ENCODE data around the gene SOD2. TPM values are rescaled to one million over a fixed set of nuclear protein-coding genes. Genes with fewer than 3 reads are reported as not detected.

The SOD2 gene
- total and polyA plus RNA-seq, 7 donors: 573 to 11,097 (median 5,251) TPM

DNA sequence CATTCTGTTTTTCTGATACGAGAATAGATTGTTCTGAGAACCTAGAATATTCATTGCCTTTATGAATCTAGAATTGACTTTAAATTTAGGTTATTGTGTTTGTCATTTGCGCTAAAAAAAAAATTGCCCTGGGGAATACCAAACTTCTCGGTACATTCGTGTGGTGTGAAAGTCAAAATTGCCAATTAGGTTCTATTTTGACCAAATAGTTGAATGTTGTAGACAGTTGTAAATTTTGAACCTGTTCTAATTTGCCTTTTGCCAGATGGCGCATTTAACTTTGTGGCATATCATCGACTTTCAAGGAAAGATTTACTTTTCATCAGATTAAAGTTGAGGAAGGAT, 37.3 kb upstream of the SOD2 start:
- intact Hi-C loops (cut with DNase I): loop anchor here in 1 of 2 donors (5.0 kb wide), 1 partner anchor 57 kb away; the partner anchor contains the start of gene TCP1
- Histone ChIP-seq H3K27ac (peak overlapping the region; percentile 97), H3K4me1 (peaks cover 54% of the 10 kb centered on the region), H3K9me3 (no peaks in the 10 kb centered on the region), H3K4me3 (peak overlapping the region; percentile 90), H3K27me3 (ENCODE audit: insufficient read depth in 3 of 3, low read length in 2 of 3) (no peaks in the 10 kb centered on the region), H3K36me3 (ENCODE audit: insufficient read depth in 1 of 2, low read depth in 1 of 2) (no peaks in the 10 kb centered on the region)
- DNase-seq: no peak
- WGBS, 3 donors: 50 to 57% (median 53%) methylated on average over 6 of the region's 6 CpGs
- no peak for ATAC-seq
- TF ChIP-seq, protein P1, sequence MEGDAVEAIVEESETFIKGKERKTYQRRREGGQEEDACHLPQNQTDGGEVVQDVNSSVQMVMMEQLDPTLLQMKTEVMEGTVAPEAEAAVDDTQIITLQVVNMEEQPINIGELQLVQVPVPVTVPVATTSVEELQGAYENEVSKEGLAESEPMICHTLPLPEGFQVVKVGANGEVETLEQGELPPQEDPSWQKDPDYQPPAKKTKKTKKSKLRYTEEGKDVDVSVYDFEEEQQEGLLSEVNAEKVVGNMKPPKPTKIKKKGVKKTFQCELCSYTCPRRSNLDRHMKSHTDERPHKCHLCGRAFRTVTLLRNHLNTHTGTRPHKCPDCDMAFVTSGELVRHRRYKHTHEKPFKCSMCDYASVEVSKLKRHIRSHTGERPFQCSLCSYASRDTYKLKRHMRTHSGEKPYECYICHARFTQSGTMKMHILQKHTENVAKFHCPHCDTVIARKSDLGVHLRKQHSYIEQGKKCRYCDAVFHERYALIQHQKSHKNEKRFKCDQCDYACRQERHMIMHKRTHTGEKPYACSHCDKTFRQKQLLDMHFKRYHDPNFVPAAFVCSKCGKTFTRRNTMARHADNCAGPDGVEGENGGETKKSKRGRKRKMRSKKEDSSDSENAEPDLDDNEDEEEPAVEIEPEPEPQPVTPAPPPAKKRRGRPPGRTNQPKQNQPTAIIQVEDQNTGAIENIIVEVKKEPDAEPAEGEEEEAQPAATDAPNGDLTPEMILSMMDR (IDR thresholded peaks at IDR 0.05): no peak

DNA sequence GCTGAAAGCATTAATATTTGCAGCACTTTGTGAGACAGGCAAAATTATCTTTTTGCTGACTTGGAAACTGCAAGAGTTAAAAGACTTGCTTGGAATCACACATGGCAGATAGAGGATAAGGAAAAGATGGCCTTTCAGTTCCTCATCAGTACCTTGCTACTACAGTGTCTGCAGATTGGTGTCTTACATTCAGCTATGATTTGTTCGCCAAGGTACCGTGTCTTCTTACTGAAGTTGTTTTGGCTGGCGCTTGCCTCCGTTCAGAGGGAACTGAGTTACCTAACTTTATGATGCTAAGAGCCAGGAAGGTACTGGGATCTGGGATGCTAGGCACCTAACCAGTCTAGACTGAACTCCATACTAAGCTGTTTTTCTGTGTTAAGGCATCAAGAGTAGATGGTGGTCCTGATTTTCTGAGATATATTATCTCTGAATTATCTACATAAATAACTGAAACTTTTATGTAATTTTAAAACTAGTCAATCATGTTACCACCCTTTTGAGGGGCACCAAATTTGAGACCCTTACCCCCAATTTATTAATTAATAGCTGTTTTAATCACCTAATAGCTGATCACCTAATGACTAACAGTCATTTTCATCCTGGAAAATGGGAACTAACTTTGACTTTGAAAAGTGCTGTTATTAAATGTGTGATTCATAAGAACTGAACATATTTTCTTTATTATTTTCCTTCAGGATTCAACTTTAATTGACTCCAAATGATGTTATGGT, 36.7 kb upstream of the SOD2 start:
- ATAC-seq (peak in 3 of 4 donors; percentile 15 to 58 (median 37)), DNase-seq (peak in 1 of 2 donors; percentile 75)
- H3K27ac ChIP-seq: peak overlapping the region; percentile 97
- intact Hi-C loops (cut with DNase I): loop anchor here in 1 of 2 donors (2.0 to 5.0 kb wide), 2 partner anchors 37 to 58 kb away; partner anchors contain the start of genes SOD2 and TCP1
- H3K4me3 ChIP-seq: peak overlapping the region; percentile 90
- peaks cover 55% of the 10 kb centered on the region for H3K4me1 ChIP-seq
- H3K27me3 ChIP-seq (ENCODE audit: insufficient read depth in 3 of 3, low read length in 2 of 3): no peaks in the 10 kb centered on the region
- WGBS, 3 donors: 11 to 29% (median 18%) methylated on average over 4 of the region's 4 CpGs
- TF ChIP-seq, protein P1 (IDR thresholded peaks at IDR 0.05): no peak
- H3K9me3 ChIP-seq: no peaks in the 10 kb centered on the region
- no peaks in the 10 kb centered on the region for H3K36me3 ChIP-seq (ENCODE audit: insufficient read depth in 1 of 2, low read depth in 1 of 2)

DNA sequence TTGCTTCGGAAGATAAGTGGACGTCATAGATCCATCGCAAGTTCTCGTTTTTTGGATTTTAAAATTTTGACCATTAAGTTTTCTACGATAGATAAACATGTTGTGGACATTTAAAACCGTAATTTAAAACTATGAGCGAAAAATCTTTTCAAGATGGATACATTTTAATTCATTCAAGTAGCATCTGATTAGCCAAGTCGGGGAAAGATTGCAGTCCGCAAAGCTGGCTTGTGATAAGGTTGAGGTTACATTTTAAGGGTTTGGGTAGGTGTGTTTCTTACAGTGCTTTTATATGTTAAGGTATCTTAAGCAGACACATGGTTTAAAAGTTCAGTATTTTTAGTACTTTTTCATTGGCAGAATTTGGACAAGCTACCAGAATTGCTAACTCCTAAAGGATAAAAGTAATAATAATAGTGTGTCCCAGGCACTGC, 35.5 kb upstream of the SOD2 start:
- H3K4me3 ChIP-seq: peak overlapping the region; percentile 90
- 2 to 4% (median 3%) methylated on average over 9 of the region's 9 CpGs for WGBS, 3 donors
- TF ChIP-seq, protein P1 (IDR thresholded peaks at IDR 0.05): no peak
- ATAC-seq (no peak), DNase-seq (no peak)
- intact Hi-C loops (cut with DNase I): loop anchor here in 1 of 2 donors (2.0 kb wide), 1 partner anchor 36 kb away; the partner anchor contains the start of gene SOD2
- H3K4me1 ChIP-seq: peaks cover 53% of the 10 kb centered on the region
- H3K9me3 ChIP-seq: no peaks in the 10 kb centered on the region
- H3K27ac ChIP-seq: peak overlapping the region; percentile 97
- H3K36me3 ChIP-seq (ENCODE audit: insufficient read depth in 1 of 2, low read depth in 1 of 2): peaks cover 0 to 10% of the 10 kb centered on the region in 2 donors
- H3K27me3 ChIP-seq (ENCODE audit: insufficient read depth in 3 of 3, low read length in 2 of 3): no peaks in the 10 kb centered on the region

DNA sequence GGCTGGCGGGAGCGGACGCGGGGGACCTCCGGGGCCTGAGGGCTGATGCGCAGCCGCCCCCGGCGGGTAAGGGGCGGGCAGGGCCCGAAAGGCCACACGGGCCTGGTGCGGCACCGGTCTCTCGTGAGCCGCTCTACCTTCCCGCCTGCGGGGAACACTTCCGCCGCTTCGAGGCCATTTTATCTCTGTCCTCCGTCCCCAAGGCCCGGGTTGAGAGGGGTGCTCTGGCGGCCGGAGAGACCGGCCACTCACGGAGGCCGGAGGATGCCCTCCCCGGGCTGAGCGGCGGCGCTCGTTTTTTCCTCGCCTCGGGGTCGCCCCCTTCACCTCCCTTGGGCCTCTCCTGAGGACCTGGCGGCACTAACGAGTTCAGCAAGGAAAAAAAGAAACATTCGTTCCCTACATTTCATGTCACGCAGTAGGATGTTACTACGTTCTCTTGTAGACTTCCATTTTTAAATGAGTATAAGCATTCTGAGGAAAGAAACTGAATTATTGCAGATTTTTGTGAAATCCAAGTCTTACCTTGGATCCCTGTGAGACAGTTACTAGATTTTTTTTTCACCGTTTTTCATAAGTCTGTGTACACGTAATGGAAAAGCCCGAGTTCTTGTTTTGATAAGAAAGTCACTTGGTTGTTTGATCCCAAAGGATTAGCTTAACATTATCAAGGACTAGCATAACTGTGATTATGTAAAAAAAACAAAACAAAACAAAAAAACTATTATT, 34.8 kb upstream of the SOD2 start:
- H3K4me1 ChIP-seq: peaks cover 53% of the 10 kb centered on the region
- H3K4me3 ChIP-seq: peak overlapping the region; percentile 90
- peak overlapping the region; percentile 97 for H3K27ac ChIP-seq
- intact Hi-C loops (cut with DNase I): loop anchor here (2.0 kb wide), 2 partner anchors 35 to 63 kb away; partner anchors contain the start of genes SOD2 (in 2 of the 2) and MRPL18 (in 1 of the 2)
- no peaks in the 10 kb centered on the region for H3K27me3 ChIP-seq (ENCODE audit: insufficient read depth in 3 of 3, low read length in 2 of 3)
- DNase-seq (no peak), ATAC-seq (peak; percentile 17 to 40 (median 32))
- 0% methylated on average over 23 to 44 of the region's 44 CpGs for WGBS, 3 donors
- TF ChIP-seq, protein P1 (IDR thresholded peaks at IDR 0.05): no peak
- H3K36me3 ChIP-seq (ENCODE audit: insufficient read depth in 1 of 2, low read depth in 1 of 2): peaks cover 0 to 11% of the 10 kb centered on the region in 2 donors
- H3K9me3 ChIP-seq: no peaks in the 10 kb centered on the region
